Right atrium auricular region (tissue), 2 donors: ENCODE results near the gene EMILIN2. TPM values are rescaled to one million over a fixed set of nuclear protein-coding genes. Genes with fewer than 3 reads are reported as not detected.

ENCODE experiments used
- DNase-seq: peaks from one replicate; pipeline ENCODE4 v3.0.0-alpha.2; 2019; ENCODE audit warnings: low spot score
- H3K27ac ChIP-seq, 2 donors: fragments of 200-600 bp; sonication (generic); 1 replicate in 1 of 2; 2 replicates in 1 of 2; pipeline ENCODE4 v1.5.1; 2016 to 2019
- H3K27me3 ChIP-seq, 2 donors: fragments of 200-600 bp; sonication (generic); one replicate each; pipeline versions ENCODE4 v1.5.1 to v1.6.0; 2017 to 2019
- H3K36me3 ChIP-seq: fragments of 200-600 bp; sonication (generic); one replicate; pipeline ENCODE4 v1.5.1; 2016
- H3K4me1 ChIP-seq, 2 donors: fragments of 200-600 bp; sonication (generic); one replicate each; pipeline versions ENCODE4 v1.5.1 to v1.6.0; 2017 to 2019
- H3K4me3 ChIP-seq, 2 donors: fragments of 200-600 bp; sonication (generic); 1 replicate in 1 of 2; 2 replicates in 1 of 2; pipeline ENCODE4 v1.5.1; 2017 to 2019; ENCODE audit warnings: mild to moderate bottlenecking in 1 of 2, moderate library complexity in 1 of 2
- H3K9me3 ChIP-seq, 2 donors: fragments of 200-600 bp; sonication (generic); one replicate each; pipeline ENCODE4 v1.5.1; 2019
- CTCF ChIP-seq, 2 donors: fragments of 200-600 bp; sonication (generic); IDR thresholded peaks; one replicate each; pipeline ENCODE4 v1.5.1; 2019; ENCODE audit warnings: antibody characterized with exemption in 2 of 2
- total RNA-seq, 2 donors: library from RNA; depleted of rRNA; stranded (reverse); fragments of >200 nt; gene quantifications; one replicate each; pipeline ENCODE4 v1.1.0, GENCODE V29; 2016

Gene EMILIN2
- total RNA-seq, 2 donors from 2014 or later, result 6.9 to 13.2 TPM

GRCh38 chr18:2956056-2956455 is 109.2 kb downstream of the EMILIN2 start:
- Histone ChIP-seq H3K4me1 (peaks cover 0 to 26% of the 10 kb centered on the region in 2 donors), H3K27me3 (no peaks in the 10 kb centered on the region), H3K9me3 (no peaks in the 10 kb centered on the region), H3K4me3 (no peak overlapping the region), H3K27ac (no peak overlapping the region), H3K36me3 (peaks cover 10% of the 10 kb centered on the region)
- no peak for TF ChIP-seq CTCF (IDR thresholded peaks at IDR 0.05)
- DNase-seq, result no peak

- Histone ChIP-seq H3K4me3 (no peak overlapping the region), H3K4me1 (peaks cover 0 to 38% of the 10 kb centered on the region in 2 donors), H3K27ac (peak overlapping the region; percentile 57 to 66), H3K9me3 (no peaks in the 10 kb centered on the region), H3K36me3 (peaks cover 5% of the 10 kb centered on the region), H3K27me3 (no peaks in the 10 kb centered on the region)
- no peak for DNase-seq
- TF ChIP-seq CTCF (IDR thresholded peaks at IDR 0.05), result no peak
These were observed 112.1 kb downstream of the EMILIN2 start for GRCh38 chr18:2958819-2959298.

- TF ChIP-seq CTCF (IDR thresholded peaks at IDR 0.05), result no peak
- Histone ChIP-seq H3K4me1 (peaks cover 0 to 38% of the 10 kb centered on the region in 2 donors), H3K27ac (peak overlapping the region; percentile 57 to 66), H3K9me3 (no peaks in the 10 kb centered on the region), H3K4me3 (no peak overlapping the region), H3K36me3 (peaks cover under 1% of the 10 kb centered on the region), H3K27me3 (no peaks in the 10 kb centered on the region)
- no peak for DNase-seq
These were observed 112.5 kb downstream of the EMILIN2 start for GRCh38 chr18:2959341-2959740.

GRCh38 chr18:2960983-2961696 is 114.3 kb downstream of the EMILIN2 start:
- Histone ChIP-seq H3K4me1 (peaks cover 0 to 38% of the 10 kb centered on the region in 2 donors), H3K4me3 (no peak overlapping the region), H3K9me3 (no peaks in the 10 kb centered on the region), H3K36me3 (no peaks in the 10 kb centered on the region), H3K27me3 (no peaks in the 10 kb centered on the region), H3K27ac (peak overlapping the region; percentile 59 to 66)
- no peak for TF ChIP-seq CTCF (IDR thresholded peaks at IDR 0.05)
- no peak for DNase-seq

- no peaks in the 10 kb centered on the region for H3K27me3 ChIP-seq
- H3K36me3 ChIP-seq, result no peaks in the 10 kb centered on the region
- no peak for DNase-seq
- no peak overlapping the region for H3K4me3 ChIP-seq
- peaks cover 0 to 38% of the 10 kb centered on the region in 2 donors for H3K4me1 ChIP-seq
- H3K27ac ChIP-seq, result peak overlapping the region; percentile 59 to 66
- no peaks in the 10 kb centered on the region for H3K9me3 ChIP-seq
- no peak for TF ChIP-seq CTCF (IDR thresholded peaks at IDR 0.05)
These were observed 115.0 kb downstream of the EMILIN2 start for GRCh38 chr18:2961821-2962220.
